Subcutaneous abdominal adipose tissue (tissue), 5 donors: ENCODE results near the gene SPEM1.

Source experiments
- H3K27ac ChIP-seq: one replicate; pipeline ENCODE4 v1.7.0; 2013; ENCODE audit warnings: low read depth, mild to moderate bottlenecking, inconsistent platforms, low read length, moderate library complexity
- H3K27me3 ChIP-seq, 5 donors: one replicate each; pipeline ENCODE4 v1.7.0; 2013; ENCODE audit warnings: low read length in 5 of 5, inconsistent platforms in 1 of 5; ENCODE audit not compliant: control insufficient read depth in 5 of 5, insufficient read depth in 4 of 5
- H3K36me3 ChIP-seq, 5 donors: one replicate each; pipeline ENCODE4 v1.7.0; 2013; ENCODE audit warnings: low read length in 5 of 5; ENCODE audit not compliant: control insufficient read depth in 5 of 5, insufficient read depth in 5 of 5
- H3K4me1 ChIP-seq, 5 donors: one replicate each; pipeline ENCODE4 v1.7.0; 2013; ENCODE audit warnings: low read length in 5 of 5, mild to moderate bottlenecking in 3 of 5, moderate library complexity in 1 of 5; ENCODE audit not compliant: control insufficient read depth in 5 of 5, insufficient read depth in 5 of 5
- H3K4me3 ChIP-seq, 5 donors: one replicate each; pipeline ENCODE4 v1.7.0; 2013; ENCODE audit warnings: low read length in 5 of 5, low read depth in 1 of 5
- H3K9ac ChIP-seq, 5 donors: one replicate each; pipeline ENCODE4 v1.7.0; 2013; ENCODE audit warnings: low read length in 5 of 5, mild to moderate bottlenecking in 4 of 5, moderate library complexity in 3 of 5
- H3K9me3 ChIP-seq, 5 donors: one replicate each; pipeline ENCODE4 v1.7.0; 2013; ENCODE audit warnings: low read length in 5 of 5; ENCODE audit not compliant: control insufficient read depth in 5 of 5
- donor health status: healthy.
- donor health status: healthy.
- donor health status: healthy.
- donor health status: healthy.
- donor health status: healthy.

Gene SPEM1, protein sequence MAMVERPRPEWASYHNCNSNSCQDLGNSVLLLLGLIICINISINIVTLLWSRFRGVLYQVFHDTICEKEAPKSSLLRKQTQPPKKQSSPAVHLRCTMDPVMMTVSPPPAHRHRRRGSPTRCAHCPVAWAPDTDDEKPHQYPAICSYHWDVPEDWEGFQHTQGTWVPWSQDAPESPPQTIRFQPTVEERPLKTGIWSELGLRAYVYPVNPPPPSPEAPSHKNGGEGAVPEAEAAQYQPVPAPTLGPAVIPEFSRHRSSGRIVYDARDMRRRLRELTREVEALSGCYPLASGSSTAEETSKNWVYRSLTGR

DNA sequence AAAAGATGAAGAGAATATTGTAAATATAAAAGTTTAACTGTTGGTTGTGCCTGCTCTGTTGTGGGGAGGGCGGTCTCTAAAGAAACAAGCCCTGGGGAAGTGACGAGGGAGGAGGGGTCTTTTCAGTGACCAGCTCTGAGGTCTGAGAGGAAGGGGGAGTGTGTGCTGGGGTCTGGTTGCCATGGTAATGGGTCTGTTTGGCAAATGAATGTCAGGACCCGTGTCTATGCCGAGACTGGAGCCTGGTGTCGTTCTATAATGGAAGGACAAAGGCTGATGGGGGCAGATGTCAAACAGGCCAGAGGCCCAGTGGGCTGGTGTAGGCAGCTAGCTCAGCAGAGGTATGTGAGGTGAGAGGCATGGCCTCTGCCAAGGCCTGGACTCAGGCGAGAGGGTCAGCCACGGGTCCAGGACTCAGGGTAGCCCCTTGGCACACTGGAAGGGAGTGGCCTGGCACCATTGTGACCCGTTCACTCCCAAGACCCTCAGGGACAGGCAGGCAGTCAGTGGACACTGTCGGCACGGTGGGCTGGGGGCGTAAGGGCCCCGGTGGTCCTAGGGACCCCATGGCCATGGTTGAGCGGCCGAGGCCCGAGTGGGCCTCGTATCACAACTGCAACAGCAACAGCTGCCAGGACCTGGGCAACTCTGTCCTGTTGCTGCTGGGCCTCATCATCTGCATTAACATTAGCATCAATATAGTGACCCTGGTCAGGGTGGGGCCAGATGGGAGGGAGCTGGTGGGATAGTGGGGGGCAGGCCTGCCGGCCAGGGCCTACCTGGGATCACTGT, at the start of gene SPEM1:
SPEM1 (plus strand) TSS at position 506 of the 792 bp plus-strand sequence; CDS start at position 567, 61 bp downstream.
- H3K9me3 ChIP-seq: no peaks in the 10 kb centered on the region
- H3K36me3 ChIP-seq: peaks cover 0 to 15% (median 8%) of the 10 kb centered on the region in 5 donors
- no peak within 1 kb of the TSS for H3K27ac ChIP-seq
- H3K4me1 ChIP-seq: peaks cover 0 to 4% (median 0%) of the 10 kb centered on the region in 5 donors
- peaks cover 0 to 16% (median 7%) of the 10 kb centered on the region in 5 donors for H3K27me3 ChIP-seq
- H3K9ac ChIP-seq: no peak within 1 kb of the TSS
- no peak within 1 kb of the TSS for H3K4me3 ChIP-seq

DNA sequence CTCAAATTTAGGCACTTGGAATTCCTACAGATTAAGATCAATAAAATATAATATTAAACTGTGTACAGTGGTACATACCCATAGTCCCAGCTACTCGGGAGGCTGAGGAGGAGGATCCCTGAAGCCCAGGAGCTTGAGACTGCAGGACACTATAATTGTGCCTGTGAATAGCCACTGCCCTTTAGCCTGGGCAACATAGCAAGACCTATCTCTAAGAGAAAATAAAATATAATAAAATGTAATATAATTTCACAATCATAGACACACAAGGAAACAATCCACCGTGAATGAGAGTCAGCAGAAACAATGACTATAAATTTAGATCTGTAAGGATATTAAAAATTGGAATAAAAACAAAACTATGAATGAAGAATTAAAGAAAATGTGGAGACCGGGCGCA, 49.3 kb upstream of the SPEM1 start:
- H3K4me3 ChIP-seq: no peak overlapping the region
- no peaks in the 10 kb centered on the region for H3K9me3 ChIP-seq
- H3K27ac ChIP-seq: no peak overlapping the region
- no peaks in the 10 kb centered on the region for H3K4me1 ChIP-seq
- peaks cover 0 to 3% (median 0%) of the 10 kb centered on the region in 5 donors for H3K27me3 ChIP-seq
- H3K9ac ChIP-seq: no peak overlapping the region
- no peaks in the 10 kb centered on the region for H3K36me3 ChIP-seq

DNA sequence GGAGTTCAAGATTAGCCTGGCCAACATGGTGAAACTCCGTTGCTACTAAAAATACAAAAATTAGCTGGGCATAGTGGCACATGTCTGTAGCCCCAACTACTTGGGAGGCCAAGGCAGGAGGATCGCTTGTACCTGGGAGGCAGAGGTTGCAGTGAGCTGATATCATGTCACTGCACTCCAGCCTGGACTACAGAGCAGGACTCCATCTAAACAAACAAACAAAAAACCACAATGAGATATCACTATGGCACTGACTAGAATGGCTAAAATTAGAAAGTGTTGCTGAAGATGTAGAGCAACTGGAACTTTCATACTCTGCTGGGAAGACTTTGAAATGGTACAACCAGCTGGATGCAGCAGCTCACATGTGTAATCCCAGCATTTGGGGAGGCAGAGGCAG, 45.8 kb upstream of the SPEM1 start:
- Histone ChIP-seq H3K27me3 (peaks cover 0 to 2% (median 0%) of the 10 kb centered on the region in 5 donors), H3K4me1 (no peaks in the 10 kb centered on the region), H3K9ac (no peak overlapping the region), H3K36me3 (no peaks in the 10 kb centered on the region), H3K27ac (no peak overlapping the region), H3K9me3 (peaks cover 0 to 3% (median 0%) of the 10 kb centered on the region in 5 donors), H3K4me3 (no peak overlapping the region)

DNA sequence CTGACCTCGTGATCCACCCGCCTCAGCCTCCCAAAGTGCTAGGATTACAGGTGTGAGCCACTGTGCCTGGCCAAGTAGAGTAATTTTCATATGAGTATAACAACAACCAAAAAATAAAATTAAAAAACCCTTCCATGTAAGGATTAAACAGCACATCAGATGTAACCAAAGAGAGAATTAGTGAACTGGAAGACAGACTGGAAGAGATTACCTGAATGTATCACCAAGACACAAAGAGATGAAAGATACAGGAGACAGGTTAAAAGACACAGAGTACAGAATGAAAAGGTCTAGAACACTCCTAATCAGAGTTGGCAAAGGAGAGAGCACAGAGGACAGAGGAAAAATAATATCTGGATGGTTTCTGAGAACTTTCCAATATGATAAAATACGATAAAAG, 41.0 kb upstream of the SPEM1 start:
- H3K27me3 ChIP-seq: peaks cover 17 to 32% (median 24%) of the 10 kb centered on the region in 5 donors
- H3K9me3 ChIP-seq: peaks cover 0 to 3% (median 0%) of the 10 kb centered on the region in 5 donors
- H3K27ac ChIP-seq: no peak overlapping the region
- no peak overlapping the region for H3K9ac ChIP-seq
- no peak overlapping the region for H3K4me3 ChIP-seq
- peaks cover 4 to 32% (median 26%) of the 10 kb centered on the region in 5 donors for H3K4me1 ChIP-seq
- no peaks in the 10 kb centered on the region for H3K36me3 ChIP-seq

DNA sequence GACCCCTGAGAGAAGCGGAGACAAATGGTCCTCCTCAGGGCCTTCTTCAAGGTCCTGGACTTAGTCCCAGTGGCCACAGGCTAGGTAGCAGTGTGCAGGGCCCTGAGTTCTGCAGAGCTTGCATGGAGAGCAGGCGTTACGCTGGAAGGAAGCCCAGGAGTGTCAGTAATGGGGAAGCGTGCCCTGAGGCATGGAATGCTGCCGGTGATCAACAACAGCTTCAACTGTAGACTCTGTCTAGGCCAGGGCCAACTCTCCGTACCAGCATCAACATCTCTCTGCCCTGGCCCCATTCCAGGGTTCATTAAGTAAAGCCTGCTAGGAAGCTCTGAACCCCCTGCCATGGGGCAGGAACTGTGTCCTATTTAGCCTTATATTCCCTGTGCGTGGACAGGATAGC, 39.8 kb upstream of the SPEM1 start:
- Histone ChIP-seq H3K9me3 (peaks cover 0 to 3% (median 0%) of the 10 kb centered on the region in 5 donors), H3K36me3 (no peaks in the 10 kb centered on the region), H3K27ac (no peak overlapping the region), H3K9ac (peak overlapping the region in 3 of 5 donors; percentile 35 to 81 (median 57)), H3K4me3 (peak overlapping the region; percentile 54 to 64 (median 59)), H3K4me1 (peaks cover 4 to 35% (median 30%) of the 10 kb centered on the region in 5 donors), H3K27me3 (peaks cover 17 to 36% (median 24%) of the 10 kb centered on the region in 5 donors)

DNA sequence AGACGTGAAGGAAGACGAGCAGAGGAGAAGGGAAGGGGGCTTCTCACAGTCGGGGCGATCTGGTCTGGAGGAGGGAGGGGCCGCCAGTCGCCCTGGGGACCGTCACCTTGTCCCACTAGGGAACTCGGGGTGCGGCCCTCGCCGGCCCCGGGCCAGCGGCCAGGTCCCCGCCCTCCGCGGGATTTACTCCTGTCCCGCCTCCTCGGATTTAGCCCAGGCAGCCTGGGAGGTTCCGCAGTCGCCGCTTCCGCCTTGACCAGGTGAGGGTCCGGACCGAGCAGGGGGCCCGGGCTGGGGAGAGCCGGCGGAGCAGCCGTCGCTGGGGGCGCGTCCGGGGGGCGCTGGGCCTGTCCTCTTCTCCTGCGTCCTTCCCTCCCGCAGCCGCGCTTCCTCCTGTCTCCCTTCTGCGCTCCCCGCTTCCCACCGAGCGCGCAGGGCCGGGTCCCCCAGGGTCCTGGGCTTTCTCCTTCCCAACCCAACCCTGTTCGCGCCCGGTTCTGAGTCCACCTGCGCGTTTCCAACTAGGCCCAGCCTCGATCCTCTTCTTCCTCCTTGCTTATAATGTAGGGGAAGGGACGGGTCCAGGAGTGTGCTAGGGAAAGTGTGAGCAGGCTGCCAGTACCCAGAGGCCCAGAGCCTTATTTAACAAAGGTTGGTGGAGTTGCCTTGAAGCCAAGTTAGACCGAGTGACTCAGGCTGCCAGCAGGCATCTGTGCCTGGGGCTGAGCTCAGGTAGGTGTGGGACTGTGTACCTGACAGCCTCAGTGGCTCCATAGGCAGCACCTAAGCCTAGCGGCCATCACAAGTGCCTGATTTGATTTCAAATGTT, 39.1 kb upstream of the SPEM1 start, which contains the start of gene TNK1:
TNK1 (plus strand) TSS at position 235 of the 829 bp plus-strand sequence. CDS start 1,838 bp downstream, outside the sequence.
- H3K27me3 ChIP-seq: peaks cover 17 to 36% (median 24%) of the 10 kb centered on the region in 5 donors
- H3K36me3 ChIP-seq: no peaks in the 10 kb centered on the region
- H3K27ac ChIP-seq: no peak within 1 kb of the TSS
- peak within 1 kb of the TSS in 4 of 5 donors; percentile 26 to 81 (median 46) for H3K9ac ChIP-seq
- peaks cover 0 to 3% (median 0%) of the 10 kb centered on the region in 5 donors for H3K9me3 ChIP-seq
- H3K4me3 ChIP-seq: peak within 1 kb of the TSS; percentile 54 to 64 (median 59)
- H3K4me1 ChIP-seq: peaks cover 4 to 35% (median 30%) of the 10 kb centered on the region in 5 donors

DNA sequence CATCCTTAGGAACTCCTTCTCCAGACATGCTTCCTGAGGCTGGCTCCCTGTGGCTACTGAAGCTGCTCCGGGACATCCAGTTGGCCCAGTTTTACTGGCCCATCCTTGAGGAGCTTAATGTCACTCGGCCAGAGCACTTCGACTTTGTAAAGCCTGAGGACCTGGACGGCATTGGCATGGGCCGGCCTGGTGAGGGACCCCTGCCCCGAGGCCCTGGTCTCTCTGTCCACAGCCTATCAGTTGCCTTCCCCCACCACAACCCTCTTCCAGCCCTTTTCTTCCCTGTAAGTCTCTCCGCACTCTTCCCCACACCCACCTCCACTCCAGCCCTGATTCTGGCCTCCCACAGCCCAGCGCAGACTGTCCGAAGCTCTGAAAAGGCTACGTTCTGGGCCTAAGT, 37.2 kb upstream of the SPEM1 start:
- H3K27ac ChIP-seq: no peak overlapping the region
- peaks cover 17 to 36% (median 24%) of the 10 kb centered on the region in 5 donors for H3K27me3 ChIP-seq
- peaks cover 0 to 6% (median 2%) of the 10 kb centered on the region in 5 donors for H3K36me3 ChIP-seq
- H3K4me1 ChIP-seq: peaks cover 4 to 35% (median 30%) of the 10 kb centered on the region in 5 donors
- no peak overlapping the region for H3K4me3 ChIP-seq
- no peak overlapping the region for H3K9ac ChIP-seq
- peaks cover 0 to 3% (median 0%) of the 10 kb centered on the region in 5 donors for H3K9me3 ChIP-seq

DNA sequence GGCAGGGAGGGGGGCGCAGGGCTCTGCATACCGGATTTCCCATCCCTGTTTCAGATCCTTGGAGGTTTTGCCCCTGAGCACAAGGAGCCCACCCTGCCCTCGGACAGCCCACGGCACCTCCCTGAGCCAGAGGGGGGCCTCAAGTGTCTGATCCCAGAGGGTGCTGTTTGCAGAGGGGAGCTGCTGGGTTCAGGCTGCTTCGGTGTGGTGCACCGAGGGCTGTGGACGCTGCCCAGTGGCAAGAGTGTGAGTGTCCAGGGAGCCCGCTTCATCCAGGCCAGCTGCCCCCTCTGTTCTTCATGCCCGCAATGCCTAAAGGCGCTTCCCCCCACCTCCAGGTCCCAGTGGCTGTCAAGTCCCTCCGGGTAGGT, 36.8 kb upstream of the SPEM1 start:
- Histone ChIP-seq H3K4me3 (peak overlapping the region in 4 of 5 donors; percentile 47 to 65 (median 50)), H3K9ac (peak overlapping the region in 3 of 5 donors; percentile 23 to 30 (median 24)), H3K36me3 (peaks cover 0 to 10% (median 6%) of the 10 kb centered on the region in 5 donors), H3K4me1 (peaks cover 4 to 35% (median 30%) of the 10 kb centered on the region in 5 donors), H3K27ac (no peak overlapping the region), H3K27me3 (peaks cover 17 to 36% (median 24%) of the 10 kb centered on the region in 5 donors), H3K9me3 (peaks cover 0 to 3% (median 0%) of the 10 kb centered on the region in 5 donors)

DNA sequence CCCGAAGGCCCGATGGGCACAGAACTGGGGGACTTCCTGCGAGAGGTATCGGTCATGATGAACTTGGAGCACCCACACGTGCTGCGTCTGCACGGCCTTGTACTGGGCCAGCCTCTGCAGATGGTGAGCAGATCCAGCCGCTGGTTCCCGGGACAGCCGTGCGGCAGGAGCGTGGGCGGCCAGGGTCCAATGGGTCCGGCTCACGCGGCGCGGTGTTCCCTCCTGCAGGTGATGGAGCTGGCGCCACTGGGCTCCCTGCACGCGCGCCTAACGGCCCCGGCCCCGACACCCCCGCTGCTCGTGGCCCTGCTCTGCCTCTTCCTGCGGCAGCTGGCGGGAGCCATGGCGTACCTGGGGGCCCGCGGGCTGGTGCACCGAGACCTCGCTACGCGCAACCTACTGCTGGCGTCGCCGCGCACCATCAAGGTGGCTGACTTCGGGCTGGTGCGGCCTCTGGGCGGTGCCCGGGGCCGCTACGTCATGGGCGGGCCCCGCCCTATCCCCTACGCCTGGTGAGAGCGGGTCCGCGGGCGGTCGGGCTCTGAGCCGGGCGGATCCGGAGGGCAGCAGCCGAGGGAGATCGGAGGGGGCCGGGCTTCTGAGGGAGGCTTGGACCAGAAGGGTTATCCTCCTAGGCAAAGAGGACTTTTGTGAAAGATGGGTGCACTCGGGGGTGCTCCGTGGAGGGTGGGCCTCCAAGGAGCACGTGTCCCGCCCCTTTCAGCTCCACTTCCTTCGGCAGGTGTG, 36.2 kb upstream of the SPEM1 start:
- peaks cover 17 to 36% (median 24%) of the 10 kb centered on the region in 5 donors for H3K27me3 ChIP-seq
- peak overlapping the region in 3 of 5 donors; percentile 23 to 30 (median 24) for H3K9ac ChIP-seq
- H3K4me3 ChIP-seq: peak overlapping the region in 4 of 5 donors; percentile 47 to 65 (median 50)
- peaks cover 0 to 3% (median 0%) of the 10 kb centered on the region in 5 donors for H3K9me3 ChIP-seq
- H3K4me1 ChIP-seq: peaks cover 4 to 35% (median 30%) of the 10 kb centered on the region in 5 donors
- no peak overlapping the region for H3K27ac ChIP-seq
- peaks cover 0 to 15% (median 12%) of the 10 kb centered on the region in 5 donors for H3K36me3 ChIP-seq
